NCI-H1930 (cell line): ENCODE data around the gene IGSF9.
A peak's percentile ranks its signal among the peaks of the same experiment; 100 is the strongest.

Experiments used
- DNase-seq, 2 experiments: peaks; one replicate each; lab custom pipeline; 2025; lab: John Stamatoyannopoulos, UW

IGSF9 gene

DNA sequence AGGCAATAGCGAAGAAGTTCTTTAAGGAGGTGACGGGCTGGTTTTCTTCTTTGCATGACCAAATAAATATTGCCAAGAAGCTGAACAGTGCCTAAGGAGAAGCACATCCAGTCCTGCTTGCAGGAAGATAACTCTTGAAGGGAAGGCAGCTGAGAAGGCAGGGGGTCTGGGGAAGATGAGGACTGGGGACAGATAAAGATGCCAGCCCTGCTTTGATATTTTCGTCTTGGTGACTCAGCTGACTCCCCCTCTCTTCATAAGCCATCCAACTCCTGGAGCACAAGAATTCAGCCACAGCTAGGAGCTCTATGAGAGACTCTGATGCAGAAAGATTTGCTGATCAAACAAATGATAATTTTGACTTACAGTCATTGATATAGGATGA lies 48.9 kb downstream of the IGSF9 start:
- DNase-seq, result no peak

DNA sequence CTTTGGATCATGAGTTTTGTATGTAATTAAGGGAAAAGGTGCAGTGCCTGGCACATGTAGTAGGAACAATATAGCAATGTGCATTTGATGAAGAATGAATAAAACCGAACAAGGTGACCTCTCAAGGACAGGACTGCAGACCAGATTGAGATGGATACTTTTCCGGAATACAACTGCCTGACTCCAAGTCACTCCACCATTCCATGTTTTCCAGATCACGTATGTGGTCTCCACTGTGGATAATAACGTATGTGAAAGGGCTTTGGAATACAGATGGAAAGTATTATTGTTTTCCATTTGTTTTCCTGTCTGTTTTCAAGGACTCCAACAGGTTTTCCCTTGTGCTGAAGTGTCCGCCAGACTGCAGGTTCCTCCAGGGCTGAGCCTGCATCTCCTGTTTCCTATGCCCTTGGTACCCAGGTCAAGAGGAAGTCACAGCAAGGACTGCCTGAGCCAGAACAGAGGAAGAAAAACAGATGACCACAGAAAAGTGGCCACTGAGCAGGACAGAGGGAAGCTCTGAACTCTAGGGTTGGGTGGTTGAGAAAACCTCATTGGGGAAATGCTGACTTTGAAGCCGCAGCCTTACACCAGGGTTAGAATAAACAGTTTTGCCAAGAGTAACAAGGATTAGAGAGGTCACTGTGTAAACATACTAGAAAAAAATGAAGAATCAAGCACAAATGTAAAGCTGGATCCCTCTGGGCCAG lies 49.4 kb downstream of the IGSF9 start:
- no peak for DNase-seq

- no peak for DNase-seq
Observed at GRCh38 chr1:159895286-159895685, 50.1 kb downstream of the IGSF9 start.

GRCh38 chr1:159892944-159893343 lies 52.5 kb downstream of the IGSF9 start:
- no peak for DNase-seq

GRCh38 chr1:159891275-159892157 lies 53.9 kb downstream of the IGSF9 start:
- peak; percentile 62 to 82 for DNase-seq

- no peak for DNase-seq
Observed at GRCh38 chr1:159890390-159890789, 55.0 kb downstream of the IGSF9 start.

GRCh38 chr1:159889821-159890252 lies 55.6 kb downstream of the IGSF9 start:
- DNase-seq, result no peak

DNA sequence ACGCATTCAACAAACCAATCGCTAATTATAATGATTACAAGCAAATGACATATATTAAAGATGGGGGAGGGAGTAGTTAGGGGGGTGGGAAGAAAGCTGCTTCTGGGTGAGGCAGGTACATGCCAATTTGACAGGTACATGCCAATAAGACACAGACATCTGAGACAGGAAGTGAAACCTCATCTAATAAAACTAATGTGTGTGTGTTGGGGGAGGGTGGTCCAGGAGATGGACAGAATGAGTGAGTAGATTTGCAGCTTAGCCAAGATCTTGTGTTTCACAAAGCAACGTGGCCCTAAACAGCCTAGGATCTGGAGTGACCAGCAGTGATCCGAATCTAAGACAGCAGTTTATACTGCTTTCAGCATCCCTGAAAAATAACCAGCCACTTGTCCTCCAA lies 56.2 kb downstream of the IGSF9 start:
- DNase-seq, result no peak

DNA sequence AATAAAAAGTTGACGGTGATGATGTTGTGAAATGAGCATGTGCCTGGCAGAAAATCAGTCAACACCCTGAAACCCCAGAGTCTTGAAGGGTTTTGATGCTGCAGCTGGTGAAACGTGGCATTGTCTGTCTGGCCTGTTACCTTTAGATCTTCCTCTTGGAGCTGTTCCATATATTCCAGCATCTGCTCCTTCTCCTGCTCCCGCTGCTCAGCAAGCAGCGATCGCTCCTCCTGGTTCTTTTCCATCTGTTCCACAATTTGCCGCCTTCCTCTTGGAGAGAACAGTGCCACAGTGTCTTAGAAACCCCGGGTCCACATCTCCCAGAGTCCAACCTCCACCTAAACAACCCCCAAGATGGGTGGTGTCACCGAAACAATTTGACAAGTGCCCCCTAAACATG lies 61.1 kb downstream of the IGSF9 start:
- no peak for DNase-seq

GRCh38 chr1:159883134-159883533 lies 62.3 kb downstream of the IGSF9 start:
- no peak for DNase-seq

DNA sequence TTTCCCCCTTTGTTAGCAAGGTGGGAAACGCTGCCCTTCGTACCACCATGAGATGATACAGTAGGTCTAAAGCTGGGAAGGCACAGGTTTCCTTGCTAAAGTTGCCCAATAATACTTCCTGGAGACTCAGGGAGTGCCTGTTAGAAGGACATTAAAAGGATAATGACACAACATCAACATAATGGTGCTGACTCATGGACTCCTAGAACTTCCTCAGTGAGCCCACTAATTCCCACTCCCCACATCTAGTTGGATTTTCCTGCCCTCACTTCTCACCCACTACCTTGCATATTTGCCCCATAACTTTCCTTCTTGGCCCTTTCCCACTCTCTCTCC lies 62.9 kb downstream of the IGSF9 start:
- DNase-seq, result no peak

DNA sequence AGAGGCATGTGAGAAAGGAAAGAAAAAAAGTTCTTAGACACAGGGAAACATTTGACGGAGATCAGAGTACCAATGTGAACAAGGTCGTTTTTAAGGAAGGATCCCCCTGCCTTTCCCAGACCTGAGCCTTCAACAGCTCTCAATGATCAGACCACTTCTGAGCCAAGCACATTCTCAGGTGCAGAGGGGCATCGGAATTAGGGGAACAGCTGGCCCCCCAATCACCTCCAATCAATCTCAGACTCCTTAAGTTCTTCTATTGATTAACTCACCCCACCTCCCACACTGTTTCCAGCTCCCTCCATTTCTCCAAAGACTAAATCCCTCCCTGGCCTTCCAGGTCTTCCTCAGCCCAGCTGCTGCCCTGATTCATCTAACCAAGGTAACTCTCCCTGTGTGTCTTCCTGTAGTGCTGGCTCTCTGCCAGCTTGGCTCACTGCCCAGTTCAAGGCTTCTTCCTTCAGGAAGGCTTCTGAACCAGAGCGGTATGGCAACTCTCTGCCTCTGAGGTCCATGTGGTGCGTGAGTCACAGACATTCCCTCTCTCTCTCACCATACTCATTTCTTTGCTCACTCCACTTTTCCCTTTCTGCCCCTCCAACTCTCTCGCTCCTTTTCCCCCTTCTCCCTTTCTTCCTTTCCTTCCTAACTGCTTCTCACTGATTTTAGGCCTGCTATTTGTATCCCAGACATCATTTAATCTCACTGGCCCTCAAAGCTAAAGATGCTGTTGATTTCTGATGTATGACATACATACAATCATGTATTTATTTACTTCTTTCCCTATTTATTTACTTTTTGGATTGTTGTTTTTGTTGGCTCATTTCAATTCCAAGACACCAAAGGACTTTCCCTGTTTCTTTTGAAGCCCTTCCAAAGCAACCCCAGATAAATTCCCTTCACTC lies 63.5 kb downstream of the IGSF9 start:
- no peak for DNase-seq

- DNase-seq, result no peak
Observed at GRCh38 chr1:159880430-159880829, 65.0 kb downstream of the IGSF9 start.

DNA sequence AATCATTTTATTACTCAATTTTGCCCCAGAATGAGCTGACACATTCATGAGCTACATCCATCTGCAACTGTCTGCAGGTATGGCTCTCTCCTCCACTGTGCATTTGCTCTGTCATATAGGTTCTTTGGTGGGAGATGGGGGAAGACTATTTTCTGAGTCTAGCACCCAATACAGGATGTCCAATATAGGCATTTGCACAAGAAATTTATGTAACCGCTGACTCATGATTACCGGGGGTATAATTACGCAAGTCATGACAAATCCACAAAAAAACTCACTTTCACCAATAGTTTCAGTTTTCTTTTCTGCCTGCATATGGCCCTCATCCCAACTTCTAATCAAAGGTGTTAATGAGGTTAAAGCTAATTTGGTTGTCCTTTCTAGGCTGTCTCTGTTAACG lies 65.4 kb downstream of the IGSF9 start:
- DNase-seq, result no peak

DNA sequence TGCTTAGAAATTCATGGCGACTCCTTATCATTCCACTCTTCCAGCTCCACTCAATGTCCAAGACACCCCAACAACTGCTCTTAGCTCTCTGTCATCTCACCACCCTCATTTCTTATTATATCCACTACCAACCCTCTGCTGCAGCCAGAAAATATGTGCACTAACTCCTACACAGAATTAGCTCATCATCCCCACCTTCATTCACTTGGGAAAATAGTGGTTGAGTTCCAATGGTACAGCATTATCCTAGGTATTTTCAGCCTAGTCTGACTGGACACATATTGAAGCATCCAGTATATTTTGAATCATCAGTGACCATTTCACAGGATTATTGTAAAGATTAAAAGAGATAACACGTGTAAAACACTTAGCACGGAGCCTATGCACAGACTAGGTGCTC lies 66.3 kb downstream of the IGSF9 start:
- no peak for DNase-seq

DNA sequence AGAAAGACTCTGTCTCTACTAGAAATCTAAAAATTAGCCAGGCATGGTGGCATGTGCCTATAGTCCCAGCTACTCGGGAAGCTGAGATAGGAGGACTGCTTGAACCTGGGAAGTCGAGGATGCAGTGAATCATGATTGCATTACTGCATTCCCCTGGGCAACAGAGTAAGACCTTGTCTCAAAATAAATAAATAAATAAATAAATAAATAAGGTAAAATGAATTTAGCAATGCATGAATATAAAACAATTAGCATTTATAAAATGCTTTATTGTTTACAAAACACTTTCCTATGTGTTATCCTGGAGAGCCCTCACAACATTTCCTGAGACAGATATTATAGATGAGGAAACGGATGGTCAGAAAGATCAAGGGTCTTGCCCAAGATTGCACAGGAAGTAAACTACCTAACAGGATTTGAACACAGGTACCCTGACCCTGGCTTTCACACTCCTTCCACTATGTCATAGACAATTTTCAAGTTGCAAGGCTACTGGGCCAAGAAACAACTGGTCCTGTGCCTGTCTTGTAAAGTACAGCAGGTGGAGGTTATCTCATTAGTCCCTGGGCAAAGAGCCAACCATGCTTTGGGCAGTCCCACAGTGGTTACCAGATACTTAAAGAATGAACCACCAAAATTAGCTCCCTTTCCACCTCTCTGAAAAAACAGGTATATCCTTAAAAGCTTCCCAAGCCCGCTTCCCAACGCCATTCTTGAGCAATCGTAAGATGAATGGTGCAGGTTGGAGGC lies 67.5 kb downstream of the IGSF9 start:
- DNase-seq, result no peak
